Stimulated activated effector memory CD8-positive, alpha-beta T cell treated with anti-CD3 and anti-CD28 coated beads, Interleukin-12 subunit alpha, Interleukin-12 subunit beta, amount 100 ng/mL, for 72 hours (primary cell): ENCODE measurements around the gene LUC7L3.

Experiments
- ATAC-seq: fragments of 150-1000 bp; cut with Tn5 transposase; 2 replicates; pipeline ENCODE4 v1.10.0; 2021
- DNase-seq, 2 donors: peaks; one replicate each; pipeline ENCODE4 v3.0.0; 2021 to 2022; ENCODE audit warnings: low spot score in 2 of 2
- H3K27ac Mint-ChIP-seq: one replicate; pipeline ENCODE4 v1.8.0; 2022; ENCODE audit warnings: mild to moderate bottlenecking, mixed read lengths
- H3K36me3 Mint-ChIP-seq: one replicate; pipeline ENCODE4 v1.8.0; 2022; ENCODE audit warnings: mild to moderate bottlenecking, mixed read lengths
- H3K4me1 Mint-ChIP-seq: one replicate; pipeline ENCODE4 v1.8.0; 2022; ENCODE audit warnings: mixed read lengths
- H3K4me3 Mint-ChIP-seq: one replicate; pipeline ENCODE4 v1.8.0; 2022; ENCODE audit warnings: mild to moderate bottlenecking, mixed read lengths
- H3K9me3 Mint-ChIP-seq: one replicate; pipeline ENCODE4 v1.8.0; 2022; ENCODE audit warnings: mixed read lengths

The LUC7L3 gene

DNA sequence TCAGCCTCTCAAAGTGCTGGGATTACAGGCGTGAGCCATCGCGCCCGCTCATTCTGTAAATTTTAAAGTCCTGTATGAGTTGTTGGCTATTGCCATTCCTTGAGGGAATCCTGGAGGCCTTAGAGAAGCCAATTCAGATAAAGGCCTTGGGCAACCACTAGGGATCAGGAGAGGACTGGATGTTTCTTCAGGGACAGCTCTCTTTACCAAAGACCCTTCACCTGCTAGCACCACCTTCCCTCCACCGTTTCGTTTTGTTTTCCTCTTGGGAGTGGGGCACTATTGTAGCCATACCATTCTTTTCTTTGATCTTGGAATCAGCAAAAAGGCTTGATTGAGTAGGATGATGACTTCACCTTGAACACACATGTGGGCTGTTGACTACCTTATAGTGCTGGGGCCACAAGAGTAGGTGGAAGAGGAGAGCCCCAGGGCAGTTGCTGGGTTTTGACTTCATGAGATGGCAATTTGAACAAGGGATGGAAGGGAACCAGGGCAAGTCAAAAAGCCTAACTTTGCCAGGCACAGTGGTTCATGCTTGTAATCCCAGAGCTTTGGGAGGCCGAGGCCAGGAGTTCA is 54.9 kb downstream of the LUC7L3 start:
- no peak for DNase-seq
- H3K27ac Mint-ChIP-seq = no peak overlapping the region
- no peak overlapping the region for H3K4me3 Mint-ChIP-seq
- H3K9me3 Mint-ChIP-seq = no peaks in the 10 kb centered on the region
- no peak for ATAC-seq
- H3K4me1 Mint-ChIP-seq = peaks cover 18% of the 10 kb centered on the region
- H3K36me3 Mint-ChIP-seq = peaks cover 4% of the 10 kb centered on the region

- no peak overlapping the region for H3K4me3 Mint-ChIP-seq
Measured at GRCh38 chr17:50775926-50776325, 56.5 kb downstream of the LUC7L3 start.

DNA sequence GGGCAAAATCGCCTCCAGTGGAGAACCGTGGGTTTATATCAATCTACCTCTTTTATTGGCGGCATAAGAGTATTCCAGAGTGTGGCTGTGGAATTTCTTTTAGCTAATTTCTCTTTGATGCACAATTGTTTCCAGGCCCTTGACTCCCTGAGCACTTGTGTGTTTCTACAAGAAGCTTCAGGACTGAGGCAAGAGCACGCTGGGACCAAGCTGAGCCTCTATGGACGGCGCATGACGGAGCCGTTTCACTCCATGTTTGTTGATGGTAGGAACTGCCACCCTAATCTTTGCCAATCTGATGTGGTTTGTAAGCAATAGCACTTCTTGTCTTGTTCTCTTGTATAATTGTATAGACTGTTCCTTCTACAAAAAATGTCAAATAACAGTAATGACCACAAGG is 59.1 kb downstream of the LUC7L3 start:
- Mint-ChIP-seq H3K36me3 (no peaks in the 10 kb centered on the region), H3K4me1 (peaks cover 28% of the 10 kb centered on the region), H3K27ac (no peak overlapping the region), H3K9me3 (no peaks in the 10 kb centered on the region), H3K4me3 (no peak overlapping the region)
- DNase-seq (no peak), ATAC-seq (no peak)

More at GRCh38 chr17:50775926-50776325, 56.5 kb downstream of the LUC7L3 start:
- no peaks in the 10 kb centered on the region for H3K9me3 Mint-ChIP-seq
- no peak overlapping the region for H3K27ac Mint-ChIP-seq
- H3K4me1 Mint-ChIP-seq = peaks cover 28% of the 10 kb centered on the region
- DNase-seq = no peak
- H3K36me3 Mint-ChIP-seq = peaks cover 4% of the 10 kb centered on the region
- ATAC-seq = no peak

DNA sequence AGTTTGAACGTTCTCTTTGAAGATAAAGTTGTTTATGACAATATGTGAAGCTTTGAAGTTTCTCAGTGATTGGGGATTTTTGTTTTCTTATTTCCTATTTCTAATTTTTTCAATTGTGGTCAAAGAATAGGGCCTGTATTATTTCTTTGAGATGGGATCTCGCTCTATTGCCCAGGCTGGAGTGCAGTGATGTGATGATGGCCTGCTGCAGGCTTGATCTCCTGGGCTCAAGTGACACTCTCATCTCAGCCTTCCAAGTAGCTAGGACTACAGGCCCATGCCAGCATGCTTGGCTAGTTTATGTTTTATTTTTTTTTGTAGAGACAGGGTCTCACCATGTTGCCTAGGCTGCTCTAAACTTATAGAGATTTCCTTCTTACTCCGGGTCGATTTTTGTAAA is 59.6 kb downstream of the LUC7L3 start:
- Mint-ChIP-seq H3K4me1 (peaks cover 28% of the 10 kb centered on the region), H3K4me3 (no peak overlapping the region), H3K36me3 (no peaks in the 10 kb centered on the region), H3K9me3 (no peaks in the 10 kb centered on the region), H3K27ac (no peak overlapping the region)
- ATAC-seq (no peak), DNase-seq (no peak)

- no peaks in the 10 kb centered on the region for H3K36me3 Mint-ChIP-seq
- peak overlapping the region; percentile 45 for H3K4me3 Mint-ChIP-seq
- ATAC-seq = peak; percentile 75
- peak overlapping the region; percentile 17 for H3K27ac Mint-ChIP-seq
- H3K4me1 Mint-ChIP-seq = peaks cover 28% of the 10 kb centered on the region
- no peaks in the 10 kb centered on the region for H3K9me3 Mint-ChIP-seq
- no peak for DNase-seq
Measured at GRCh38 chr17:50779747-50780353, 60.4 kb downstream of the LUC7L3 start.

DNA sequence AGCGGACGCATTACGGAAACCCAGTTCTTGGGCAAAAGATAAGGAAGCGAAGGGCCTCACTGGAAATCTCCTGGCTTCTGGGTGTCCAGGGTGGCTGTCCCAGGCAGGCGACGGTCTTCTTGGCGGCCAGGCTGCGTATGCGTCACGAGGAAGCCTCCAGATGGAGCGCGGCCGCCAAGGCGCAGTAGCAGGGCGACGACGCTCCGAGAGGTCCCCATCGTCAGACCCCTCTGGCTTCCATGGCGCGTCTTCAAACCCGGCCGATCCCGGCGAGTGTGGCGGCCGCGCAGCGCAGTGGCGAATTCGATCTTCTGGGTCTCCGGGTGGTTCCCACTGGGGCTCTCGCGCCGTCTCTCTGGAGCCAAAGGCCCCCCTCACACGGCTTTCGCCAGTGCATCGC is 61.8 kb downstream of the LUC7L3 start:
- Mint-ChIP-seq H3K4me3 (peak overlapping the region; percentile 47), H3K4me1 (peaks cover 28% of the 10 kb centered on the region), H3K27ac (no peak overlapping the region), H3K36me3 (no peaks in the 10 kb centered on the region), H3K9me3 (no peaks in the 10 kb centered on the region)
- no peak for ATAC-seq
- DNase-seq = no peak

- ATAC-seq (peak; percentile 79), DNase-seq (peak; percentile 82 to 90)
- Mint-ChIP-seq H3K4me3 (no peak overlapping the region), H3K4me1 (peaks cover 34% of the 10 kb centered on the region), H3K36me3 (no peaks in the 10 kb centered on the region), H3K9me3 (no peaks in the 10 kb centered on the region), H3K27ac (peak overlapping the region; percentile 45)
Measured at GRCh38 chr17:50783193-50783660, 63.8 kb downstream of the LUC7L3 start.

DNA sequence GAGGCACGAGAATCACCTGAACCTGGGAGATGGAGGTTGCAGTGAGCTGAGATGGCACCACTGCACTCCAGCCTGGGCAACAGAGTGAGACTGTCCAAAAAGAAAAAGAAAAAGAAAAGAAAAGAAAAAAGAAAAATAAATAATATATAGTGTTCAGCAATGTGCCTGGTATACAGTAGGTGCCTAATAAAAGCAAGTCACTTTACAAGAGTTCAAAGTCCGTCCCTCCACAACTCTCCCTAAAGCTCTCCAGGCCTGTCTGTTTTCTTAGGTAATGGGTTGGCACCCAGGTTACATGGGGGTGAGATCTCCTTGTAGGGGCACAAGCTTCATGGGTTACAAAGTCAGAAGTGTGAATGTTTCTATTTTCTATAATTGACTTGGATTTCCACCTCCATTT is 64.5 kb downstream of the LUC7L3 start:
- H3K27ac Mint-ChIP-seq = peak overlapping the region; percentile 45
- H3K4me3 Mint-ChIP-seq = no peak overlapping the region
- peaks cover 29% of the 10 kb centered on the region for H3K4me1 Mint-ChIP-seq
- DNase-seq (no peak), ATAC-seq (no peak)
- no peaks in the 10 kb centered on the region for H3K9me3 Mint-ChIP-seq
- H3K36me3 Mint-ChIP-seq = no peaks in the 10 kb centered on the region

GRCh38 chr17:50785126-50785525 is 65.7 kb downstream of the LUC7L3 start:
- Mint-ChIP-seq H3K4me1 (peaks cover 17% of the 10 kb centered on the region), H3K36me3 (no peaks in the 10 kb centered on the region), H3K4me3 (no peak overlapping the region), H3K27ac (no peak overlapping the region), H3K9me3 (no peaks in the 10 kb centered on the region)
- ATAC-seq = no peak
- DNase-seq = no peak

DNA sequence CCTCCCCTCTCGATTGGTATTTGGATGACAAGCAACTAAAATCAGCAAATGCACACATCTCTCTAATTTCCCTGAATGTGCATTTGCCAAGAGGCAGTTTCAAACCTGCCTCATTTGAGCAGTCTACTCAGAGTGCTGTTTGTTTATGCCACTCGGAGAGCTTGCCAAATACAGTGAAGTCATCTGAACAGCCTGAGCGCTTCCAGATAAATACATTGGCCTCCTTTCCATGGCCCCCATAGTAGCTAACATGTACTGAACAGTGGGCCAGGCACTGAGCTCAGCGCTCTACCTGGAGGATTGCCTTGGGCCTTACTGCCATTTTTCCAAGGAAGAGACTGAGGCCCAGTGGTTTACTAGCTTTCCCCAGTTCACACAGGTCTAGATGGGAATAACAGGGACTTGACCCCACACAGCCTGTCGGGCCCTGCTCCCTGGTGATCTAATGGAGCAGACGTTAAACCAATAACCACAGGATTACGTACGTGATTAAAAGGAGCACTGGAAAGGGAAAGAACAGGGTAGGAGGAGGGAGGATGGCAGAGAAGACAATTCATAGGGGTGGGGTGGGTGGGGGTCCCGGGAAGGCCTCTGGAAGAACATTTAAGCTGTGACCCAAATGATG is 66.7 kb downstream of the LUC7L3 start:
- no peaks in the 10 kb centered on the region for H3K9me3 Mint-ChIP-seq
- no peak overlapping the region for H3K27ac Mint-ChIP-seq
- no peak for ATAC-seq
- DNase-seq = no peak
- H3K36me3 Mint-ChIP-seq = no peaks in the 10 kb centered on the region
- no peak overlapping the region for H3K4me3 Mint-ChIP-seq
- H3K4me1 Mint-ChIP-seq = peaks cover 14% of the 10 kb centered on the region

DNA sequence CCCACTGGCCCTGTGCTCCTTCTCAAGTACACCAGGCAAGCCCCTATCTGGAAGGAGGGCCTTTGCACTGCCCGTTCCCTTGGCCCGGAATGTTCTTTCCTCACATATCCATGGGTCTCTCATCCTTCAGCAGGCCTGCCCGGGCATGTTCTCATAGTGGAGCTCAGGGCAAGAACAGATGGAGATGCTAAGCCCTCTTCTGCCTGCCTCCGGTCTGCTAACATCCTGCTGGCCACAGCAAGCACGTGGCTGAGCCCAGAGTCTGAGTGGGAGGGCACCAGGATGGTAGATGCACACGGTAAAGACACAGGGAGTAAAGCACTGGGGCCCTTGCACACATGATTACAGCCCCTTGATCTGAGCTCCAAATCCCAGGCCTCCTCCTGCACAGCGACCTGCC is 67.7 kb downstream of the LUC7L3 start:
- Mint-ChIP-seq H3K27ac (peak overlapping the region; percentile 38), H3K36me3 (no peaks in the 10 kb centered on the region), H3K4me1 (peaks cover 14% of the 10 kb centered on the region), H3K4me3 (no peak overlapping the region), H3K9me3 (no peaks in the 10 kb centered on the region)
- ATAC-seq (no peak), DNase-seq (no peak)

DNA sequence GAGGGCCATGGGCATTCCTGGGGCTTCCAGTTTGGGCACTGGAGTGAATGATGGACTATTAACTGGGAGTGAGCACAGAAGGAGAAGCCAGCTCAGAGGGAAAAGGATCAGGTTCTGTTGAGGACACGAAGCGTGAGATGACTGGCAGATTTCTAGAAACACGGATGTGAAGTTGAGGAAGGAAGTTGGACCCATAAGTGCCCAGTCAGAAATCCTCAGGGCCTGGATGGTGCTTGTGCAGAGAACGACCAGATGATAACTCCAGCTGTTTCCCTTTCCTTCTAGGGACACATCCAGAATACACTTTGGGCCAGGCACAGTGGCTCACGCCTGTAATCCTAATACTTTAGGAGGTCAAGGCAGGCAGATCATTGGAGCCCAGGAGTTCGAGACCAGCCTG is 71.2 kb downstream of the LUC7L3 start:
- H3K4me3 Mint-ChIP-seq = no peak overlapping the region
- ATAC-seq (no peak), DNase-seq (no peak)
- no peak overlapping the region for H3K27ac Mint-ChIP-seq
- no peaks in the 10 kb centered on the region for H3K36me3 Mint-ChIP-seq
- no peaks in the 10 kb centered on the region for H3K9me3 Mint-ChIP-seq
- H3K4me1 Mint-ChIP-seq = peaks cover 6% of the 10 kb centered on the region

DNA sequence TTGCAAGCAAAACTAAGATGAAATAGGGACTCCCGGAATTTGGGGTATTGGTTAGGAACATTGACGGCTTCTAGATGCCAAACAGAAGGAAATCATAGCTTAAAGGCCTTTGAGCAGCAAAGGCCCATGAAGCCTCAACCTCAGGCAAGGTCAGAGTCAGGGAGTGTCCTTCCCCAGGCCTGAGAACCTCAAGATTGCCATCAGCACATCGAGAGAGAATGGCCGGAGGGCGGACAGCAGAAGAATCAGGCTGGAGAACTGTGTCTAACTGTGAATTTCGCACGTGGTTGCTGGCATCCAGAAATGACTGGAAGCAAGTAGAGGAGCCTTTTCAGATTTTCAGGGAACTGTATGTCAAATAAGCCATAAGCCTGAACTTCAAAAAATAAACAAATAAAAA is 72.7 kb downstream of the LUC7L3 start:
- Mint-ChIP-seq H3K36me3 (no peaks in the 10 kb centered on the region), H3K4me3 (no peak overlapping the region), H3K4me1 (peaks cover 6% of the 10 kb centered on the region), H3K27ac (no peak overlapping the region), H3K9me3 (no peaks in the 10 kb centered on the region)
- DNase-seq (no peak), ATAC-seq (no peak)

- no peak overlapping the region for H3K4me3 Mint-ChIP-seq
- no peaks in the 10 kb centered on the region for H3K9me3 Mint-ChIP-seq
- H3K4me1 Mint-ChIP-seq = peaks cover 3% of the 10 kb centered on the region
- ATAC-seq (no peak), DNase-seq (no peak)
- peak overlapping the region; percentile 1 for H3K27ac Mint-ChIP-seq
- no peaks in the 10 kb centered on the region for H3K36me3 Mint-ChIP-seq
Measured at GRCh38 chr17:50793007-50793406, 73.6 kb downstream of the LUC7L3 start.

- Mint-ChIP-seq H3K4me1 (no peaks in the 10 kb centered on the region), H3K27ac (no peak overlapping the region), H3K9me3 (no peaks in the 10 kb centered on the region), H3K36me3 (no peaks in the 10 kb centered on the region), H3K4me3 (no peak overlapping the region)
- ATAC-seq = no peak
- no peak for DNase-seq
Measured at GRCh38 chr17:50794361-50794760, 75.0 kb downstream of the LUC7L3 start.

DNA sequence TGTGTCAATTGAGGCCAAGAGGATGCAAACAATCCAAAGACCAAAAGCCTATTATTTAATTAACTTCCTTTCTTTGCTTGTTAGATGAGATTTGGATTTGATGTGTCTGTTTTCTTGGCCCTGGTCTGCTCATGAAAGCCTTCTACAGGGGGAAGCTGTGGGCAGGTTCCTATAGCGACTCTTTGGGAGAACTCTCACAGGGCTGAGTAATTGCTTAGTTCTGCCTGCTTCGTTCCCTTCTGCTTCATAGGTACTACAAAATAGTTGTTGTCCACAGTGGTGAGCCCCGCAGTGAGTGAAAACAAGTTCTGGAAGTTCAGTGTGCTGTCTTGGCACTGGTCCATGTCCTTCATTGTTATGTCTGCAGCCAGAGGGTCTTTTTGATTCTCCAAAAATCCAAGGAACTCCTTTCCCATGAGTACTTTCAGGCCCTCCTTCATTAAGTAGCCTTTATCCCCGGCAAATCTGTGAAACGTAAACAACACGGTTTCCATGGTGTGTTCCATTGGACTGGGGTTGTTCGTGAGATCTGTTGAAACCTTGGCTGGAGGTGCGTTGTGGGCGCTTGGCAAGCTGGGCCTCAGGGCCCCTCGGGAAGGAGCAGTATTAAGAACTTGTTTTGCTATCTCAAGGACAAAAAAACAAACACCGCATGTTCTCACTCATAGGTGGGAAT is 77.9 kb downstream of the LUC7L3 start:
- Mint-ChIP-seq H3K9me3 (no peaks in the 10 kb centered on the region), H3K4me3 (no peak overlapping the region), H3K36me3 (no peaks in the 10 kb centered on the region), H3K4me1 (peaks cover 5% of the 10 kb centered on the region), H3K27ac (peak overlapping the region; percentile 26)
- no peak for DNase-seq
- ATAC-seq = no peak
